ENCODE measurements around the gene SND1.

The SND1 gene

GRCh38 chr7:127887631-127888030 is 235.6 kb downstream of the SND1 start:
- H3K9me3 Mint-ChIP-seq = no peaks in the 10 kb centered on the region
- H3K4me3 Mint-ChIP-seq = no peak overlapping the region
- H3K27me3 Mint-ChIP-seq = no peaks in the 10 kb centered on the region
- peaks cover 13% of the 10 kb centered on the region for H3K4me1 Mint-ChIP-seq
- ATAC-seq = no peak
- H3K36me3 Mint-ChIP-seq = peaks cover 68% of the 10 kb centered on the region
- no peak overlapping the region for H3K27ac Mint-ChIP-seq

- no peaks in the 10 kb centered on the region for H3K9me3 Mint-ChIP-seq
- peaks cover 74% of the 10 kb centered on the region for H3K36me3 Mint-ChIP-seq
- H3K4me3 Mint-ChIP-seq = no peak overlapping the region
- peaks cover 17% of the 10 kb centered on the region for H3K4me1 Mint-ChIP-seq
- no peak overlapping the region for H3K27ac Mint-ChIP-seq
- H3K27me3 Mint-ChIP-seq = no peaks in the 10 kb centered on the region
- no peak for ATAC-seq
Observed at GRCh38 chr7:127888411-127888810, 236.4 kb downstream of the SND1 start.

DNA sequence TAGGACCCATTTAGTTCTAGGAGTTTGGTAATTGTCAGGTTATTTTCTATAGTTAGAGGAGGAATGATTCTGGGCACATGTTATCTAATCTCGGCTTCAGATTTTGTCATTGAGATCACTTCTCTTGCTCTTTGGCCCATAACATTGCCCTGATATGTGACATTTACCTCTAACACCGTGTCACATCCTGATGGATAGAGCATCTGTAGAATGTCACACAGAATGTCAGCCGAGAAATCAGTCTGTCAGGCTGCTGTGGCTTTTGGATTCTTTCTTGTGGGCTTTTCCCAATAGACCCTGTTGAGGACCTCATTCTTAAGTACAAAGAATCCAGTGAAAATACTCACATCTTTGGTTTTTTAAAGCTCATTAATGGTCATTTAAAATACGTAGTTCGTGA is 236.8 kb downstream of the SND1 start:
- Mint-ChIP-seq H3K4me1 (peaks cover 17% of the 10 kb centered on the region), H3K9me3 (no peaks in the 10 kb centered on the region), H3K36me3 (peaks cover 74% of the 10 kb centered on the region), H3K27ac (no peak overlapping the region), H3K4me3 (no peak overlapping the region), H3K27me3 (no peaks in the 10 kb centered on the region)
- no peak for ATAC-seq

GRCh38 chr7:127889677-127890076 is 237.7 kb downstream of the SND1 start:
- Mint-ChIP-seq H3K36me3 (peaks cover 71% of the 10 kb centered on the region), H3K4me3 (no peak overlapping the region), H3K27me3 (no peaks in the 10 kb centered on the region), H3K9me3 (no peaks in the 10 kb centered on the region), H3K4me1 (peaks cover 17% of the 10 kb centered on the region), H3K27ac (no peak overlapping the region)
- no peak for ATAC-seq

DNA sequence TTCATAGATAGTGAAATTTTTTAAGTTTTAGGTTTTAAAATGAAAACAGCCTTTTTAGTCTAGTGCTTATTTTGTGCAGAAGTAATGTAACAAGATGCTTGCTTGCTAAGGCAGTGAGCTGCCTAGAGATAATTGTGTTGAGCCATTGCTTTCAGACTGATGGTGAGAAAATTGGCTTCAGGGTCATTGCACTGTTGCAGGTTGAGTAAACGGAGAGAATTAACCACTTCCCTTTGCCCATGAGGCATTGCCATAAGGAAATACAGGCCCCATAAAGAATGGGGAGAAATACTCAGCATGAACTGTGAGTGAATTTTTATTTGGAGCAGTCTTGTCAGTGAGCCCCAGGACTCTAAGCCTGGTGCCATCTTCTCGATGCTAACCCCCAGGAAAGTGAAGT is 238.7 kb downstream of the SND1 start:
- H3K4me1 Mint-ChIP-seq = peaks cover 12% of the 10 kb centered on the region
- H3K27me3 Mint-ChIP-seq = no peaks in the 10 kb centered on the region
- H3K9me3 Mint-ChIP-seq = no peaks in the 10 kb centered on the region
- peaks cover 69% of the 10 kb centered on the region for H3K36me3 Mint-ChIP-seq
- no peak overlapping the region for H3K27ac Mint-ChIP-seq
- no peak overlapping the region for H3K4me3 Mint-ChIP-seq
- no peak for ATAC-seq

DNA sequence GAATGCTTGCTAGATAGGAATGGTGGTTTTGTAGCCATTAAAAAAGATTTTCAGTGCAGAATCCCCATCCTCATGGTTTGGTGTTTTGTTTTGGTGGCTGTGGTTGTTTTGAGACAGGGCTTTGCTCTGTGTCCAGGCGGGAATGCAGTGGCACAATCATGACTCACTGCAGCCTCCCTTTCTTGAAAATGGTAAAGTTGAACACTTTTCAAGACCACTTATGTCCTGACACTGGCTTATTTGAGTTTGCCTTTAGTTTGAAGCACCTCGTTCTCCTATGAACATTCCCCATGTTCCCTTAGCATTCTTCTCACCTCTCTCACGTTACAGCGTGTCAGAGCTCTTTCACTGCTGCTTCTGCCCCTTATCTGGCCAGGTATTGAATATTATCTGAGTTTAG is 239.2 kb downstream of the SND1 start:
- Mint-ChIP-seq H3K9me3 (no peaks in the 10 kb centered on the region), H3K4me3 (no peak overlapping the region), H3K4me1 (peaks cover 12% of the 10 kb centered on the region), H3K27ac (no peak overlapping the region), H3K36me3 (peaks cover 69% of the 10 kb centered on the region), H3K27me3 (no peaks in the 10 kb centered on the region)
- no peak for ATAC-seq

DNA sequence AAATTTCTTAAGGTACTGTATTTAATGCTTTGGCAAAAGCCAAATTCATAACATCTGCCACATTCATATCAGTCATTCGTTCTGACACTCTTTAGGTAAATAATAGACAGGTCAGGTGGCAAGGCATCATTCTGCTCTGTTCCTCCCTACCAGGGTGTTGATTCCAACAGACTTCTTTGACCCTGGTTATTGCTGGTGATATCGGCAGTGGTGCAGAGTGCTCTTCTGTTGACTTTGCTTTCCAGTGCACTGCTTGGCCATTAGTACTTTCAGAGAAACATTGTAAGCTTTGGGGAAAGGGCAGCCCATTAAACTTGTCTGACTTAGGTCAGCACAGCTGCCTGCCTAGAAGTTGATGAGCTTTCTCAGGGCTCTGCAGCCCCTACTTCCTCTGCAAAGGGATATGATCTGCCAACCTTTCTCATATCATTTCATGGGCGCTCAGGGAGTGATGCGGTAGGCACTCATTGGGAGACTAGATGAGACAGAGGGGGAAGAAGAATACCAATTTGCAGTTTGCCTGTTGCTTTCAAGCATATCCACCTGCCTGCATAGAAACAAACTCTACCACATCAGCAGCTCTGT is 240.0 kb downstream of the SND1 start:
- H3K27ac Mint-ChIP-seq = no peak overlapping the region
- H3K9me3 Mint-ChIP-seq = no peaks in the 10 kb centered on the region
- ATAC-seq = no peak
- peaks cover 12% of the 10 kb centered on the region for H3K4me1 Mint-ChIP-seq
- H3K27me3 Mint-ChIP-seq = no peaks in the 10 kb centered on the region
- H3K4me3 Mint-ChIP-seq = no peak overlapping the region
- H3K36me3 Mint-ChIP-seq = peaks cover 62% of the 10 kb centered on the region

DNA sequence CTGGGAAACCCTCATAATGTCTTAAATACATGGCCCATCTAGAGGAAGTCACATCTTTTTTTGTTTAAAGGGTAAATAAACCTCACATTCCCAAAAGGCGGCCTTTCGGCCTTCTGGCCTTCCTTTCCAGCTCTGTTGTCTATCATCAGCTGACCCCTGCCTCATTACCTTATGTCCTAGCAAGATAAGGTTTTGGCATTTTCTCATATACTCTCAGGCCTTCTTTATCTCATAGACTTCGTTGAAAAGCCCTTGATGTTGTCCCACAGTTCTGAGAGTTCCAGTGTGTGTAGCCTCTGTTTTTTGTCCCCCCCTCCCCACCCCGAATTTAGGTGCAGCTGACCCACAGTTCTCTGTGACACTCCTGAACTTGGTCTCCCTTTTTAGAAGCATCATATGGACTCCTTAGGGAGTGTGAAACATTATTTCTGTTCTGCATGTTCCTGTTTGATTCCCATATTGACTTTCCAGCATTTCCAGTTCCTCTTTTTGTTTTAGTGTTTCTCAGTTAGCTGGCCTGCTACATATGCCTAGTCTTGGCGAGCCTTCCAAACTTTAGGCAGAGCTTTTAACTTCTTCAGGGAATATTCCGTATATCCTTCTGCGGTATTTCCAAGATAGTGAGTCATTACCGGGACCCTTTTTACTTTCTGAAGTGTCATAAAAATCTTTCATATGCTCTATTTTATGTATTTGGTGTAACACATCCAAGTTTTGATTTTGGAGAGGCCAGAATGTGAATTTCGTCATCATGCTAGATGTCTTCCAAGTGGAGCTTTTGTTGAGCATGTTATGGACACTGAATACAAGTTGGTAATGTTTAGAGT is 240.7 kb downstream of the SND1 start:
- no peak overlapping the region for H3K27ac Mint-ChIP-seq

DNA sequence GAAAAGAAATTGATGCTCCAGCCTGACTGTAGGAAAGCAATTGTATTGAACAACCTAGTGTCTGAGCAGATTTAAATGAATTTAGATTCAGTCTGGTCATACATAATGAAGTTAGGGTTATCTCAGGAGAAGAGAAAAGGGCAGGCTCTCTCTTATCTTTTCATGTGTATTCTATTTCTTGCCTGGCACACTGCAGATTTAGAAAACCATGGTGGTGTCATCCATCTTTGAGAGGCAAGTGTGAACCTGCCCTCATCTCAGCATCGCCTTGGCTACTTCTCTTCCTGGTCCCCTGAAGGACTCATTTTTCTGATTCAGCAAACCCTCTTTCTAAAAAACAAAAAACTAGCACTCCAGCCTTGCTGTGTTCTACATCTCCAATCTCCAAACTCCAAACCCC is 241.6 kb downstream of the SND1 start:
- ATAC-seq = no peak
- Mint-ChIP-seq H3K27ac (no peak overlapping the region), H3K27me3 (no peaks in the 10 kb centered on the region)

More for the DNA sequence above, 240.7 kb downstream of the SND1 start:
- H3K4me1 Mint-ChIP-seq = peaks cover 12% of the 10 kb centered on the region
- ATAC-seq = no peak
- peaks cover 55% of the 10 kb centered on the region for H3K36me3 Mint-ChIP-seq
- no peaks in the 10 kb centered on the region for H3K27me3 Mint-ChIP-seq
- no peaks in the 10 kb centered on the region for H3K9me3 Mint-ChIP-seq
- H3K4me3 Mint-ChIP-seq = no peak overlapping the region

DNA sequence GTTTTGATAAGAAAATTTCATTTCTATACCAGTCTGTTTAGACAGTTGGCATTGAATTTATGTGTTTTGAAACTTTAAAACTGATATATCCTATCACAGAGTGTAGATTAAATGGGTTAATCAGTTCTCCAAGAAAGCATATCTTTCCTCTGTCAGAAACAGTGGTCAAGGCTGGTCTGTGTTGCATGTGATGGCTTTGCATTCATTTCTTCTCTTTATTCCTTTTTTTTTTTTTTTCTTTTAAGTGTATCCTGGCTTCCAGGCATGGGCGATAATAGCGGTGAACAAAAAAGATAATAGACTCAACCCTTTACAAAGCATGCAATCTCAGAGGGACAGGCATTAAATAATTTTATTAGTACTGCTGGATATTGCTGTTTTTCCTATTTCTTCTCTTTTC is 242.6 kb downstream of the SND1 start:
- Mint-ChIP-seq H3K27me3 (no peaks in the 10 kb centered on the region), H3K4me1 (peaks cover 17% of the 10 kb centered on the region), H3K27ac (no peak overlapping the region), H3K9me3 (no peaks in the 10 kb centered on the region), H3K36me3 (peaks cover 41% of the 10 kb centered on the region), H3K4me3 (no peak overlapping the region)
- ATAC-seq = no peak

More for the DNA sequence above, 241.6 kb downstream of the SND1 start:
- Mint-ChIP-seq H3K4me1 (peaks cover 12% of the 10 kb centered on the region), H3K9me3 (no peaks in the 10 kb centered on the region), H3K4me3 (no peak overlapping the region), H3K36me3 (peaks cover 46% of the 10 kb centered on the region)

- H3K4me3 Mint-ChIP-seq = no peak overlapping the region
- H3K27me3 Mint-ChIP-seq = no peaks in the 10 kb centered on the region
- ATAC-seq = no peak
- no peak overlapping the region for H3K27ac Mint-ChIP-seq
- H3K9me3 Mint-ChIP-seq = no peaks in the 10 kb centered on the region
- peaks cover 37% of the 10 kb centered on the region for H3K36me3 Mint-ChIP-seq
- H3K4me1 Mint-ChIP-seq = peaks cover 24% of the 10 kb centered on the region
Observed at GRCh38 chr7:127895360-127895759, 243.4 kb downstream of the SND1 start.

DNA sequence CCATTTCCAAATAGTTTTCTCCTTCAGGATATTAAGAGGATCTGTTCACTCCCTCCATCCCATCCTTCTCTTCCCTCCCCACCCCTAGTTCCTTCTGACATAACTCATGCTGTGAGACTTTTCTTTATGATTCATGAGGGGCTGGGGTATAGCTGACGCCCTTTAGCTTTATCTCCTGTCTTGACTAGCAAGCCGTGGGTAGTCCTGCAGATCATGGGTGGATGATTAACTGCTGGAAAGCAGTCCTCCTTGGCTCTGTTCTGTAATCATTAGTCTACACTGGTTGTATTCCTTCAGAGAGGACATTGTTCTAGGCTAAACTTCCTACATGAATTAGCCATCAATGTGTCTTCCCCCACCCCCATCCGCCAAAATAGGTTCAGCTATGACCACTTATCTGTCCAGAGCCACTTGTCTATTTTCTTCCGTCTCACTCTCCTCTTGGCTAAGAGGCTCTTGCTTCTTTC is 243.9 kb downstream of the SND1 start:
- Mint-ChIP-seq H3K27me3 (no peaks in the 10 kb centered on the region), H3K9me3 (no peaks in the 10 kb centered on the region), H3K4me1 (peaks cover 29% of the 10 kb centered on the region), H3K4me3 (no peak overlapping the region), H3K36me3 (peaks cover 36% of the 10 kb centered on the region), H3K27ac (no peak overlapping the region)
- ATAC-seq = no peak

GRCh38 chr7:127896659-127897058 is 244.7 kb downstream of the SND1 start:
- no peak for ATAC-seq
- Mint-ChIP-seq H3K4me1 (peaks cover 37% of the 10 kb centered on the region), H3K27me3 (no peaks in the 10 kb centered on the region), H3K4me3 (no peak overlapping the region), H3K36me3 (peaks cover 31% of the 10 kb centered on the region), H3K9me3 (no peaks in the 10 kb centered on the region), H3K27ac (no peak overlapping the region)

- Mint-ChIP-seq H3K36me3 (peaks cover 20% of the 10 kb centered on the region), H3K4me1 (peaks cover 35% of the 10 kb centered on the region), H3K9me3 (no peaks in the 10 kb centered on the region), H3K27ac (no peak overlapping the region), H3K27me3 (no peaks in the 10 kb centered on the region), H3K4me3 (no peak overlapping the region)
- peak; percentile 85 for ATAC-seq
Observed at GRCh38 chr7:127897704-127898454, 245.9 kb downstream of the SND1 start.

DNA sequence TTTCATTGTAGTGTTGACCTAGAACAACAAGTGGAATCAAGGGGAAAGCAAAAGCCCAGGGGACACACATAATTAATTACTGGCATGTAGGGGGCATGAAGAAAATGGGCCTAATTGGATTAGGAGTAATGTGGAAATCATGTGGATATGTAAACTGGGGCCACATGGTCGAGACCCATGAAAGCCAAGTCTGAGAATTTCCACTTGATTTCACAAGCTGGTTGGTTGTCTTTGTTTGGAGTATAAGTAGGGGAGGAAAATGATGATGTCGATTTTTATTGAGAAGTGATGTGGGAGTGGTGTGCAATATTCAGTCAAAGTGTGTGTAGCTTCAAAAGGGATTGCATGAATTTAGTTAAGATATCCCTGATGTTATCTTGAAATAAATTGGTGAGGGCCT is 247.4 kb downstream of the SND1 start:
- H3K4me3 Mint-ChIP-seq = no peak overlapping the region
- H3K4me1 Mint-ChIP-seq = peaks cover 47% of the 10 kb centered on the region
- H3K27me3 Mint-ChIP-seq = no peaks in the 10 kb centered on the region
- H3K36me3 Mint-ChIP-seq = peaks cover 11% of the 10 kb centered on the region
- H3K27ac Mint-ChIP-seq = no peak overlapping the region
- no peaks in the 10 kb centered on the region for H3K9me3 Mint-ChIP-seq
- no peak for ATAC-seq
